Prostate gland (tissue), 2 donors: ENCODE data around the gene ANKRD40CL. TPM values are rescaled to one million over a fixed set of nuclear protein-coding genes. Genes with fewer than 3 reads are reported as not detected.

Experiments
- DNase-seq: peaks from one replicate; pipeline ENCODE4 v3.0.0-alpha.2; 2019; ENCODE audit warnings: low spot score
- H3K27ac ChIP-seq, 2 donors: fragments of 200-600 bp; sonication (generic); 2 replicates each; pipeline ENCODE4 v1.5.1; 2017 to 2019
- H3K27me3 ChIP-seq: fragments of 200-600 bp; sonication (generic); replicated peaks from 2 replicates; pipeline ENCODE4 v1.5.1; 2019; ENCODE audit not compliant: insufficient read depth
- H3K36me3 ChIP-seq, 2 donors: fragments of 200-600 bp; sonication (generic); 1 replicate in 1 of 2; 2 replicates in 1 of 2; pipeline versions ENCODE4 v1.5.1 to v1.8.1; 2017 to 2019
- H3K4me1 ChIP-seq: fragments of 200-600 bp; sonication (generic); replicated peaks from 2 replicates; pipeline ENCODE4 v1.5.1; 2019
- H3K4me3 ChIP-seq, 2 donors: fragments of 200-600 bp; sonication (generic); 2 replicates each; pipeline ENCODE4 v1.5.1; 2017 to 2019
- H3K9me3 ChIP-seq: fragments of 200-600 bp; sonication (generic); 2 replicates; pipeline ENCODE4 v1.5.1; 2017
- CTCF ChIP-seq, 4 experiments: fragments of 200-600 bp in 2 of 4; fragments of 450-650 bp in 2 of 4; sonication (generic) in 2 of 4; IDR thresholded peaks; 1 replicate in 3 of 4; 2 replicates in 1 of 4; pipeline ENCODE4 v1.5.1; 2016 to 2019; ENCODE audit warnings: antibody characterized with exemption in 4 of 4, mild to moderate bottlenecking in 2 of 4, moderate library complexity in 2 of 4
- POLR2A ChIP-seq: fragments of 450-650 bp; IDR thresholded peaks from one replicate; pipeline ENCODE4 v1.6.1; 2016; ENCODE audit warnings: antibody characterized with exemption, mild to moderate bottlenecking
- POLR2AphosphoS5 ChIP-seq: sonication (generic); formaldehyde crosslinking; IDR thresholded peaks from one replicate; pipeline ENCODE4 v1.6.1; 2017; ENCODE audit warnings: antibody characterized with exemption
- WGBS: methylation state at CpG from one replicate; pipeline ENCODE4 v1.1.5; 2018; 5-methylcytosine and 5-hydroxymethylcytosine counted together
- intact Hi-C: fragments of 100-400 bp; cut with DNase I; formaldehyde crosslinking; loops from one replicate; pipeline ENCODE4 v1.14.2; 2022
- total RNA-seq, 2 donors: library from RNA; depleted of rRNA; stranded (reverse); fragments of >200 nt; gene quantifications; one replicate each; pipeline ENCODE4 v1.1.0, GENCODE V29; 2016

ANKRD40CL gene
- total RNA-seq, 2 donors from 2014 or later, result not detected

DNA sequence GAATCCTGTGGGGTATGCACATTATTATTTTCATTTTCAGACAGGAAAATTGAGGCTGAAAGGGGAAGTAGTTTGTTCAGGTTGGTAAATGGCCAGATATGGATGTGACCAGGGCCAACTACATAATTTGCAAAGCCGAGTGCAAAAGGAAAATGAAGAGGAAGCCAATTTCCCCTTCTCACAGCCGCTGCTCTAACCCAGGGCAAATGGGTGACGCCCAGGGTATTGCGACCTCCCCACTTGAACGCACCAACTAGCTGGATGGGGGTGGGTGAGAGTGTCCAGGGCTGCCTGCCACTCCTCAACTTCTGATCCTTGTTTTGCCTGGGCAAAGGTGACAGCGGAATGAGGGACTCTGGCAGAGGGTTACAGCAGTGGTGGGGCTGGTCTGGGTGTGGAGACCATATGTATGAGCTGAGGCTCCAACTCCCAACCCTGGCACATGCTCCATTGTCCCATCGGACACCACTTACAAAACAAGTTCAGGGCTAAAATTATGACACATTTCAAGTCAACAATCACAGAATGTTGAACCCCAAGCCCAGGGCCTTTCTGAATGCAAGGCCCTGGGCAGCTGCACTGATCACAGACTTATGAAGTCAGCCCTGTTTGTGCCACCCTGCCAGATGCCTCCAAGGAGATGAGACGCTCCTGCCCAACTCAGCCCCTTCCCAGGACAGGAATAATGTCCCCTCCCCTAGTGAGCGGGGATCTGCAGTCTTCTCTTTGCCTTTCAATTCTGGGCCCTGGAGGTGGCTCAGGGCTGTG, 1.7 kb downstream of the ANKRD40CL start:
- intact Hi-C loops, result no loop called here
- Histone ChIP-seq H3K27me3 (no peaks in the 10 kb centered on the region), H3K4me3 (no peak overlapping the region), H3K27ac (no peak overlapping the region), H3K36me3 (no peaks in the 10 kb centered on the region), H3K9me3 (no peaks in the 10 kb centered on the region), H3K4me1 (no peaks in the 10 kb centered on the region)
- DNase-seq, result no peak
- 65% methylated on average over 9 of the region's 9 CpGs for WGBS
- no peak for TF ChIP-seq POLR2A
- no peak for TF ChIP-seq POLR2AphosphoS5
- TF ChIP-seq CTCF (IDR thresholded peaks at IDR 0.05), result no peak

GRCh38 chr17:50764734-50765149, 2.6 kb downstream of the ANKRD40CL start:
- Histone ChIP-seq H3K27me3 (no peaks in the 10 kb centered on the region), H3K9me3 (no peaks in the 10 kb centered on the region), H3K27ac (no peak overlapping the region), H3K4me1 (no peaks in the 10 kb centered on the region), H3K36me3 (no peaks in the 10 kb centered on the region), H3K4me3 (no peak overlapping the region)
- intact Hi-C loops, result no loop called here
- DNase-seq, result no peak
- 74% methylated on average over 2 of the region's 2 CpGs for WGBS
- no peak for TF ChIP-seq POLR2A

GRCh38 chr17:50763716-50764475, 3.4 kb downstream of the ANKRD40CL start:
- 49% methylated on average over 2 of the region's 2 CpGs for WGBS

DNA sequence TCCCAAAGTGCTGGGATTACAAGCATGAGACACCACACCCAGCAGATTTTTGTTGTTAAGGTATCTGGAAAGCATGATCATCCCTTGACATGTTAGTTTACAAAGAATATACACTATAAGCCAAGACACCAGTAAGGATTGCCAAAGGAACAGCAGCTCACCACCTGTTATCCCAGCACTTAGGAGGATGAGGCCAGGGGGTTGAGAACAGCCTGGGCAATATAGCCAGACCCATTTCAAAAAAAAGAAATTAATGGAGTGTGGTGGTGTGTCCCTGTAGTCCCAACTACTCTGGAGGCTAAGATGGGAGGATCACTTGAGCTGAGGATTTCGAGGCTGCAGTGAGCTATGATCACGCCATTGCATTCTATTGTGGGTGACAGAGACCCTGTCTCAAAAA, 5.1 kb downstream of the ANKRD40CL start:
- no peaks in the 10 kb centered on the region for H3K9me3 ChIP-seq
- no peak overlapping the region for H3K4me3 ChIP-seq
- intact Hi-C loops, result no loop called here
- no peaks in the 10 kb centered on the region for H3K36me3 ChIP-seq
- WGBS, result 94% methylated on average over 2 of the region's 2 CpGs
- no peak overlapping the region for H3K27ac ChIP-seq
- no peaks in the 10 kb centered on the region for H3K27me3 ChIP-seq
- no peak for DNase-seq
- H3K4me1 ChIP-seq, result no peaks in the 10 kb centered on the region
- TF ChIP-seq CTCF (IDR thresholded peaks at IDR 0.05), result no peak
- TF ChIP-seq POLR2A, result no peak
- no peak for TF ChIP-seq POLR2AphosphoS5

More at GRCh38 chr17:50763716-50764475, 3.4 kb downstream of the ANKRD40CL start:
- Histone ChIP-seq H3K9me3 (no peaks in the 10 kb centered on the region), H3K36me3 (no peaks in the 10 kb centered on the region), H3K27me3 (no peaks in the 10 kb centered on the region), H3K4me3 (no peak overlapping the region), H3K27ac (no peak overlapping the region), H3K4me1 (no peaks in the 10 kb centered on the region)
- intact Hi-C loops, result no loop called here
- TF ChIP-seq CTCF (IDR thresholded peaks at IDR 0.05), result no peak
- TF ChIP-seq POLR2AphosphoS5, result peak; percentile 25
- no peak for TF ChIP-seq POLR2A
- DNase-seq, result peak; percentile 58

DNA sequence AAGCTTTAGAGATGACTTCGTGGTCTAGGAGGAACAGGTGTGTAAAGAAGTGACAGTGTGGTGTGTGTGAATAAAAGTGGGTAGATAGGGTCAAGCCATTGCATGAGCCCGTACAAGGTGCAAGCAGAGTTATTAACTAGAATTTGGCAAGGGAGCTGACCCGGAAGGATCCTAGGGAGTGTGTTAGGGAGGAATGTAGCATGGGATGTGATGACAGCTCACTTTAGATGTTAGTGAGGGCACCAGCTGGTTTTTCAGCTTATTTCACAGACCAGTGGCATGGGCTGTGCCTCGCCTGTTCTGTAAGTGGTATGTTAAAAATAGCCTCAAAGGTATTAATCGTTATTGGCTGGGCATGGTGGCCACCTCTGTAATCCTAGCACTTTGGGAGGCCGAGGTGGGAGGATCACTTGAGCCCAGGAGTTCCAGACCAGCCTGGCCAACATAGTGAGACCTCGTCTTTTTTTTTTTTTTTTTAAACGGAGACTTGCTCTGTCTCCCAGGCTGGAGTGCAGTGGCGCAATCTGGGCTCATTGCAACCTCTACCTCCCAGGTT, 8.3 kb downstream of the ANKRD40CL start:
- WGBS, result 68% methylated on average over 9 of the region's 9 CpGs
- no peak for TF ChIP-seq CTCF (IDR thresholded peaks at IDR 0.05)
- TF ChIP-seq POLR2A, result no peak
- no peak for TF ChIP-seq POLR2AphosphoS5

More for the DNA sequence above, 8.3 kb downstream of the ANKRD40CL start:
- no peaks in the 10 kb centered on the region for H3K4me1 ChIP-seq
- intact Hi-C loops, result no loop called here
- DNase-seq, result no peak
- no peaks in the 10 kb centered on the region for H3K9me3 ChIP-seq
- H3K4me3 ChIP-seq, result no peak overlapping the region
- H3K27me3 ChIP-seq, result no peaks in the 10 kb centered on the region
- H3K27ac ChIP-seq, result no peak overlapping the region
- no peaks in the 10 kb centered on the region for H3K36me3 ChIP-seq
